LNCAP (cell line): ENCODE results near the gene TMEM203.

Experiments used
- CTCF ChIP-seq: fragments of 450-650 bp; IDR thresholded peaks from 2 replicates; pipeline ENCODE4 v1.5.1; 2017; ENCODE audit warnings: mild to moderate bottlenecking

The TMEM203 gene

GRCh38 chr9:137232101-137232500 lies 26.7 kb upstream of the TMEM203 start:
- TF ChIP-seq CTCF, result no peak

- TF ChIP-seq CTCF, result no peak
Measured at GRCh38 chr9:137231372-137232039, 26.1 kb upstream of the TMEM203 start.

GRCh38 chr9:137230705-137231371 lies 25.4 kb upstream of the TMEM203 start, which contains the start of gene SLC34A3:
TSS of gene SLC34A3 (plus strand) at chr9:137230901. CDS start at chr9:137231703, 802 bp downstream.
- no peak for TF ChIP-seq CTCF

GRCh38 chr9:137229903-137230704 lies 24.7 kb upstream of the TMEM203 start:
- TF ChIP-seq CTCF, result no peak

GRCh38 chr9:137228968-137229896 lies 23.8 kb upstream of the TMEM203 start:
- TF ChIP-seq CTCF, result no peak

GRCh38 chr9:137228506-137228967 lies 23.1 kb upstream of the TMEM203 start:
- TF ChIP-seq CTCF, result no peak
